Measurements from ENCODE around the gene ATOH1. TPM values are rescaled to one million over a fixed set of nuclear protein-coding genes. Genes with fewer than 3 reads are reported as not detected.

ATOH1 gene
- total RNA-seq, 4 donors from 2014 or later, result 0.19 TPM; not detected in 3

GRCh38 chr4:93786149-93786548, 42.4 kb upstream of the ATOH1 start:
- intact Hi-C loops (cut with DNase I; ENCODE audit: low total_unique reads), result no loop called here
- DNase-seq (no peak), ATAC-seq (no peak)
- TF ChIP-seq, protein P1, sequence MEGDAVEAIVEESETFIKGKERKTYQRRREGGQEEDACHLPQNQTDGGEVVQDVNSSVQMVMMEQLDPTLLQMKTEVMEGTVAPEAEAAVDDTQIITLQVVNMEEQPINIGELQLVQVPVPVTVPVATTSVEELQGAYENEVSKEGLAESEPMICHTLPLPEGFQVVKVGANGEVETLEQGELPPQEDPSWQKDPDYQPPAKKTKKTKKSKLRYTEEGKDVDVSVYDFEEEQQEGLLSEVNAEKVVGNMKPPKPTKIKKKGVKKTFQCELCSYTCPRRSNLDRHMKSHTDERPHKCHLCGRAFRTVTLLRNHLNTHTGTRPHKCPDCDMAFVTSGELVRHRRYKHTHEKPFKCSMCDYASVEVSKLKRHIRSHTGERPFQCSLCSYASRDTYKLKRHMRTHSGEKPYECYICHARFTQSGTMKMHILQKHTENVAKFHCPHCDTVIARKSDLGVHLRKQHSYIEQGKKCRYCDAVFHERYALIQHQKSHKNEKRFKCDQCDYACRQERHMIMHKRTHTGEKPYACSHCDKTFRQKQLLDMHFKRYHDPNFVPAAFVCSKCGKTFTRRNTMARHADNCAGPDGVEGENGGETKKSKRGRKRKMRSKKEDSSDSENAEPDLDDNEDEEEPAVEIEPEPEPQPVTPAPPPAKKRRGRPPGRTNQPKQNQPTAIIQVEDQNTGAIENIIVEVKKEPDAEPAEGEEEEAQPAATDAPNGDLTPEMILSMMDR (IDR thresholded peaks at IDR 0.05 in 4 of 5, conservative IDR thresholded peaks at IDR 0.05 in 1 of 5), result no peak
- no peak for TF ChIP-seq POLR2A (IDR thresholded peaks at IDR 0.05)
- Histone ChIP-seq H3K9me3 (no peaks in the 10 kb centered on the region), H3K27ac (no peak overlapping the region), H3K4me3 (no peak overlapping the region), H3K36me3 (no peaks in the 10 kb centered on the region), H3K4me1 (no peaks in the 10 kb centered on the region), H3K27me3 (no peaks in the 10 kb centered on the region)
- in situ Hi-C loops (cut with MboI; ENCODE audit: low sequenced_read_pairs in 4 of 4), result loop anchor here in 1 of 4 donors (10.0 kb wide), 1 partner anchor 349 kb away; no protein-coding TSS in a partner anchor

GRCh38 chr4:93788712-93789111, 39.8 kb upstream of the ATOH1 start:
- Histone ChIP-seq H3K27me3 (no peaks in the 10 kb centered on the region), H3K4me3 (no peak overlapping the region), H3K4me1 (no peaks in the 10 kb centered on the region), H3K36me3 (no peaks in the 10 kb centered on the region), H3K9me3 (no peaks in the 10 kb centered on the region), H3K27ac (no peak overlapping the region)
- intact Hi-C loops (cut with DNase I; ENCODE audit: low total_unique reads), result no loop called here
- DNase-seq (no peak), ATAC-seq (no peak)
- in situ Hi-C loops (cut with MboI; ENCODE audit: low sequenced_read_pairs in 4 of 4), result loop anchor here in 1 of 4 donors (10.0 kb wide), 1 partner anchor 346 kb away; no protein-coding TSS in a partner anchor
- no peak for TF ChIP-seq POLR2A (IDR thresholded peaks at IDR 0.05)
- TF ChIP-seq, protein P1 (IDR thresholded peaks at IDR 0.05 in 4 of 5, conservative IDR thresholded peaks at IDR 0.05 in 1 of 5), result no peak

GRCh38 chr4:93791570-93792195, 36.9 kb upstream of the ATOH1 start:
- TF ChIP-seq, protein P1 (IDR thresholded peaks at IDR 0.05 in 4 of 5, conservative IDR thresholded peaks at IDR 0.05 in 1 of 5), result peak in 4 of 5 experiments; percentile 36 to 61 (median 54)
- no peak for TF ChIP-seq POLR2A (IDR thresholded peaks at IDR 0.05)
- Histone ChIP-seq H3K27me3 (no peaks in the 10 kb centered on the region), H3K36me3 (no peaks in the 10 kb centered on the region), H3K9me3 (no peaks in the 10 kb centered on the region), H3K4me3 (no peak overlapping the region), H3K4me1 (no peaks in the 10 kb centered on the region), H3K27ac (no peak overlapping the region)
- DNase-seq (no peak), ATAC-seq (peak in 1 of 2 donors; percentile 36)
- intact Hi-C loops (cut with DNase I; ENCODE audit: low total_unique reads) (no loop called here), in situ Hi-C loops (cut with MboI; ENCODE audit: low sequenced_read_pairs in 4 of 4) (no loop called here)

GRCh38 chr4:93802045-93802444, 26.5 kb upstream of the ATOH1 start:
- TF ChIP-seq POLR2A (IDR thresholded peaks at IDR 0.05), result no peak
- TF ChIP-seq, protein P1 (IDR thresholded peaks at IDR 0.05 in 4 of 5, conservative IDR thresholded peaks at IDR 0.05 in 1 of 5), result no peak
- H3K36me3 ChIP-seq, result no peaks in the 10 kb centered on the region
- DNase-seq (no peak), ATAC-seq (no peak)
- H3K9me3 ChIP-seq, result no peaks in the 10 kb centered on the region
- intact Hi-C loops (cut with DNase I; ENCODE audit: low total_unique reads) (no loop called here), in situ Hi-C loops (cut with MboI; ENCODE audit: low sequenced_read_pairs in 4 of 4) (no loop called here)
- no peak overlapping the region for H3K4me3 ChIP-seq
- H3K4me1 ChIP-seq, result no peaks in the 10 kb centered on the region
- H3K27me3 ChIP-seq, result no peaks in the 10 kb centered on the region
- H3K27ac ChIP-seq, result no peak overlapping the region

Data from gastrocnemius medialis (tissue), 4 donors.